ENCODE results near the gene FAM110A.
A peak's percentile ranks its signal among the peaks of the same experiment; 100 is the strongest.
"Not testable (repeated sequence)": the region's sequence is repeated elsewhere in the genome, so short reads cannot be mapped to it uniquely, and the experiment has no call there.

FAM110A gene

GRCh38 chr20:841568-842546 lies 8.3 kb downstream of the FAM110A start:
- no peak for DNase-seq (ENCODE audit: extremely low read depth in 1 of 2, low read depth in 1 of 2)

- DNase-seq (ENCODE audit: extremely low read depth in 1 of 2, low read depth in 1 of 2): no peak
These were observed 9.0 kb downstream of the FAM110A start for GRCh38 chr20:842547-842940.

GRCh38 chr20:843912-844311 lies 10.4 kb downstream of the FAM110A start:
- DNase-seq (ENCODE audit: extremely low read depth in 1 of 2, low read depth in 1 of 2): no peak

GRCh38 chr20:844473-845225 lies 11.1 kb downstream of the FAM110A start:
- DNase-seq (ENCODE audit: extremely low read depth in 1 of 2, low read depth in 1 of 2): peak; percentile 61 to 87

GRCh38 chr20:845226-845868 lies 11.8 kb downstream of the FAM110A start:
- no peak for DNase-seq (ENCODE audit: extremely low read depth in 1 of 2, low read depth in 1 of 2)

GRCh38 chr20:845941-846893 lies 12.7 kb downstream of the FAM110A start:
- DNase-seq (ENCODE audit: extremely low read depth in 1 of 2, low read depth in 1 of 2): no peak

GRCh38 chr20:846894-847278 lies 13.4 kb downstream of the FAM110A start:
- no peak for DNase-seq (ENCODE audit: extremely low read depth in 1 of 2, low read depth in 1 of 2)

- DNase-seq (ENCODE audit: extremely low read depth in 1 of 2, low read depth in 1 of 2): no peak
These were observed 14.7 kb downstream of the FAM110A start for GRCh38 chr20:848193-848592.

- not testable (repeated sequence) for DNase-seq (ENCODE audit: extremely low read depth in 1 of 2, low read depth in 1 of 2)
These were observed 15.2 kb downstream of the FAM110A start for GRCh38 chr20:848731-849130.

- no peak for DNase-seq (ENCODE audit: extremely low read depth in 1 of 2, low read depth in 1 of 2)
These were observed 20.0 kb downstream of the FAM110A start for GRCh38 chr20:853406-853996.

GRCh38 chr20:854601-855000 lies 21.1 kb downstream of the FAM110A start:
- no peak for DNase-seq (ENCODE audit: extremely low read depth in 1 of 2, low read depth in 1 of 2)

- no peak for DNase-seq (ENCODE audit: extremely low read depth in 1 of 2, low read depth in 1 of 2)
These were observed 22.2 kb downstream of the FAM110A start for GRCh38 chr20:855466-856360.

GRCh38 chr20:856361-856775 lies 22.9 kb downstream of the FAM110A start:
- peak in 1 of 2 donors; percentile 47 for DNase-seq (ENCODE audit: extremely low read depth in 1 of 2, low read depth in 1 of 2)

- DNase-seq (ENCODE audit: extremely low read depth in 1 of 2, low read depth in 1 of 2): no peak
These were observed 24.5 kb downstream of the FAM110A start for GRCh38 chr20:858011-858410.

- DNase-seq (ENCODE audit: extremely low read depth in 1 of 2, low read depth in 1 of 2): no peak
These were observed 26.3 kb downstream of the FAM110A start for GRCh38 chr20:859751-860231.

GRCh38 chr20:860891-861290 lies 27.4 kb downstream of the FAM110A start:
- DNase-seq (ENCODE audit: extremely low read depth in 1 of 2, low read depth in 1 of 2): no peak

- no peak for DNase-seq (ENCODE audit: extremely low read depth in 1 of 2, low read depth in 1 of 2)
These were observed 31.9 kb downstream of the FAM110A start for GRCh38 chr20:865440-865839.

GRCh38 chr20:868279-868678 lies 34.8 kb downstream of the FAM110A start:
- DNase-seq (ENCODE audit: extremely low read depth in 1 of 2, low read depth in 1 of 2): no peak

- no peak for DNase-seq (ENCODE audit: extremely low read depth in 1 of 2, low read depth in 1 of 2)
These were observed 36.1 kb downstream of the FAM110A start for GRCh38 chr20:869606-870005.
